HL-60 (cell line): Measurements from ENCODE around the gene WDFY4.

Experiments
- GABPA ChIP-seq: IDR thresholded peaks from 2 replicates; pipeline ENCODE4 v1.6.1; 2012; ENCODE audit warnings: low read depth
- POLR2AphosphoS5 ChIP-seq: IDR thresholded peaks from 2 replicates; pipeline ENCODE4 v1.6.1; 2012; ENCODE audit warnings: low read depth
- TF ChIP-seq, protein P1 (sequence below): IDR thresholded peaks from one replicate; pipeline ENCODE4 v1.5.1; 2011; ENCODE audit warnings: low read length, control low read depth, inconsistent platforms; ENCODE audit not compliant: insufficient read depth

- TF ChIP-seq, protein P1, sequence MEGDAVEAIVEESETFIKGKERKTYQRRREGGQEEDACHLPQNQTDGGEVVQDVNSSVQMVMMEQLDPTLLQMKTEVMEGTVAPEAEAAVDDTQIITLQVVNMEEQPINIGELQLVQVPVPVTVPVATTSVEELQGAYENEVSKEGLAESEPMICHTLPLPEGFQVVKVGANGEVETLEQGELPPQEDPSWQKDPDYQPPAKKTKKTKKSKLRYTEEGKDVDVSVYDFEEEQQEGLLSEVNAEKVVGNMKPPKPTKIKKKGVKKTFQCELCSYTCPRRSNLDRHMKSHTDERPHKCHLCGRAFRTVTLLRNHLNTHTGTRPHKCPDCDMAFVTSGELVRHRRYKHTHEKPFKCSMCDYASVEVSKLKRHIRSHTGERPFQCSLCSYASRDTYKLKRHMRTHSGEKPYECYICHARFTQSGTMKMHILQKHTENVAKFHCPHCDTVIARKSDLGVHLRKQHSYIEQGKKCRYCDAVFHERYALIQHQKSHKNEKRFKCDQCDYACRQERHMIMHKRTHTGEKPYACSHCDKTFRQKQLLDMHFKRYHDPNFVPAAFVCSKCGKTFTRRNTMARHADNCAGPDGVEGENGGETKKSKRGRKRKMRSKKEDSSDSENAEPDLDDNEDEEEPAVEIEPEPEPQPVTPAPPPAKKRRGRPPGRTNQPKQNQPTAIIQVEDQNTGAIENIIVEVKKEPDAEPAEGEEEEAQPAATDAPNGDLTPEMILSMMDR: no peak
- TF ChIP-seq GABPA (no peak), POLR2AphosphoS5 (no peak)
These were observed 2.4 kb upstream of the WDFY4 start for GRCh38 chr10:48682265-48682664.
